ENCODE data around the gene NUCB1.

DNA sequence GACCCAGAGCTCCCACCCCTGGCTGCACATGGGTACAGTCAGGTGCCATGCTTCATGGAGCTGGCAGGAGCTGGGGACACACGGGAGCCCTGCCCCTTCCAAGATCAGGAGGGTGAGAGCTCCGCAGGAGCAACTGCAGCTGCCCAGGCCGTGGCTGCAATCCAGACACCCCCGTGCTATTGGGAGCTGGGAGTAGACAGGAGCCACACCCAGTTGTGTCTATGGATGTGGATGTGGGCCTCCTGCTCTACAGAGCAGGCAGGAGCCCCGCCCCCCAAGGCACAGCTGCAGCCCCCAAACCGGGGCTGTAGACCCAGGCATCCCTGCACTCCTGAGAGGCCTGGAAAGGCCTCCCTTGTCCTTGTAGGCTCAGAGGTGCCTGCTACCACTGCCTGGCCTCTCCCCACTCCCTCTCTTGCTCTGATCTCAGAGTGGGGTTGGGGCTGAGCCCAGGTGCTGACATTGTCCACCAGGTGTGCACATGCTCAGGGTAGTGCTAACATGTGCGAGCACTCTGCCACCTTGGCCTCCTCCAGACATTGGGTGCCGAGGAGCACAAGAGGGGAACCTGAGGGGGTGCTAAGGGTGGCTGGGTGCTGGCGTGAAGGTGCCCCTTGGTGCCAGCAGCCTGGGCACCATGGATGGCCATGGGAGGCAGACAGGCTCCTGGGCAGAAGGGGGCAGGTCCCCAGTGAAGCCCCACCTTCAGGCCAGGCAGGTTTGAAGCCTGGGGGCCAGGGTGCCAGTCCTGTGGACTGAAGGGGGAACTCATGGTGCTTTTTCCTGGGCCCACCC lies 46.5 kb downstream of the NUCB1 start:
- TF ChIP-seq POLR2A (IDR thresholded peaks at IDR 0.05; ENCODE audit: extremely low read depth, insufficient read length) (no peak), MYC (IDR thresholded peaks at IDR 0.05; ENCODE audit: low read depth, low read length) (no peak)
- TF ChIP-seq, protein P1, sequence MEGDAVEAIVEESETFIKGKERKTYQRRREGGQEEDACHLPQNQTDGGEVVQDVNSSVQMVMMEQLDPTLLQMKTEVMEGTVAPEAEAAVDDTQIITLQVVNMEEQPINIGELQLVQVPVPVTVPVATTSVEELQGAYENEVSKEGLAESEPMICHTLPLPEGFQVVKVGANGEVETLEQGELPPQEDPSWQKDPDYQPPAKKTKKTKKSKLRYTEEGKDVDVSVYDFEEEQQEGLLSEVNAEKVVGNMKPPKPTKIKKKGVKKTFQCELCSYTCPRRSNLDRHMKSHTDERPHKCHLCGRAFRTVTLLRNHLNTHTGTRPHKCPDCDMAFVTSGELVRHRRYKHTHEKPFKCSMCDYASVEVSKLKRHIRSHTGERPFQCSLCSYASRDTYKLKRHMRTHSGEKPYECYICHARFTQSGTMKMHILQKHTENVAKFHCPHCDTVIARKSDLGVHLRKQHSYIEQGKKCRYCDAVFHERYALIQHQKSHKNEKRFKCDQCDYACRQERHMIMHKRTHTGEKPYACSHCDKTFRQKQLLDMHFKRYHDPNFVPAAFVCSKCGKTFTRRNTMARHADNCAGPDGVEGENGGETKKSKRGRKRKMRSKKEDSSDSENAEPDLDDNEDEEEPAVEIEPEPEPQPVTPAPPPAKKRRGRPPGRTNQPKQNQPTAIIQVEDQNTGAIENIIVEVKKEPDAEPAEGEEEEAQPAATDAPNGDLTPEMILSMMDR (IDR thresholded peaks at IDR 0.05; ENCODE audit: low read depth, low read length), result no peak
